HL-60 (cell line): ENCODE measurements around the gene ZNF18.

ENCODE experiments used
- DNase-seq, 2 experiments: peaks; one replicate each; pipeline ENCODE4 v3.0.0-alpha.2; 2010 to 2020; ENCODE audit warnings: low read depth in 1 of 2, low spot score in 1 of 2
- H3K27ac ChIP-seq: fragments of 250-450 bp; sonication (Bioruptor Pico); replicated peaks from 2 replicates; pipeline ENCODE4 v1.5.1; 2020; ENCODE audit warnings: mild to moderate bottlenecking, moderate library complexity
- H3K27me3 ChIP-seq: fragments of 250-450 bp; sonication (Bioruptor Pico); 2 replicates; pipeline ENCODE4 v1.5.1; 2021; ENCODE audit warnings: mild to moderate bottlenecking, moderate library complexity; ENCODE audit not compliant: insufficient read depth, poor library complexity, severe bottlenecking
- H3K4me3 ChIP-seq: replicated peaks from 2 replicates; pipeline ENCODE4 v1.5.1; 2011; ENCODE audit warnings: mild to moderate bottlenecking, control low read depth, low read length; ENCODE audit not compliant: insufficient read depth
- GABPA ChIP-seq: IDR thresholded peaks from 2 replicates; pipeline ENCODE4 v1.6.1; 2012; ENCODE audit warnings: low read depth
- POLR2AphosphoS5 ChIP-seq: IDR thresholded peaks from 2 replicates; pipeline ENCODE4 v1.6.1; 2012; ENCODE audit warnings: low read depth
- REST ChIP-seq: IDR thresholded peaks from 2 replicates; pipeline ENCODE4 v1.6.1; 2012; ENCODE audit warnings: low read depth; ENCODE audit not compliant: insufficient replicate concordance
- SPI1 ChIP-seq: IDR thresholded peaks from 2 replicates; pipeline ENCODE4 v1.6.1; 2012; ENCODE audit warnings: low read depth, mild to moderate bottlenecking, borderline replicate concordance
- long read RNA-seq: library from polyadenylated mRNA; unstranded; transcript quantifications from one replicate; pipeline ENCODE4 v2.0.0, GENCODE V29; 2020
- TF ChIP-seq, protein P1 (sequence below): IDR thresholded peaks from one replicate; pipeline ENCODE4 v1.5.1; 2011; ENCODE audit warnings: low read length, control low read depth, inconsistent platforms; ENCODE audit not compliant: insufficient read depth

Gene ZNF18, protein sequence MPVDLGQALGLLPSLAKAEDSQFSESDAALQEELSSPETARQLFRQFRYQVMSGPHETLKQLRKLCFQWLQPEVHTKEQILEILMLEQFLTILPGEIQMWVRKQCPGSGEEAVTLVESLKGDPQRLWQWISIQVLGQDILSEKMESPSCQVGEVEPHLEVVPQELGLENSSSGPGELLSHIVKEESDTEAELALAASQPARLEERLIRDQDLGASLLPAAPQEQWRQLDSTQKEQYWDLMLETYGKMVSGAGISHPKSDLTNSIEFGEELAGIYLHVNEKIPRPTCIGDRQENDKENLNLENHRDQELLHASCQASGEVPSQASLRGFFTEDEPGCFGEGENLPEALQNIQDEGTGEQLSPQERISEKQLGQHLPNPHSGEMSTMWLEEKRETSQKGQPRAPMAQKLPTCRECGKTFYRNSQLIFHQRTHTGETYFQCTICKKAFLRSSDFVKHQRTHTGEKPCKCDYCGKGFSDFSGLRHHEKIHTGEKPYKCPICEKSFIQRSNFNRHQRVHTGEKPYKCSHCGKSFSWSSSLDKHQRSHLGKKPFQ
- long read RNA-seq, transcript ZNF18-204 (7 exons, 2,330 nt): major isoform, 19 of 47 reads
- long read RNA-seq, transcript ZNF18-202 (7 exons, 2,261 nt): minor isoform, 7 of 47 reads
- long read RNA-seq, partial matches to known transcripts: 3 of 47 reads
- long read RNA-seq, other reads (novel, unspliced or antisense): 15 of 47 reads

GRCh38 chr17:11997147-11997971, at the start of gene ZNF18:
TSS of gene ZNF18 (minus strand) at chr17:11997475. CDS start at chr17:11992829, 4,646 bp downstream.
- Histone ChIP-seq H3K4me3 (peak within 1 kb of the TSS; percentile 64), H3K27ac (peak within 1 kb of the TSS; percentile 90), H3K27me3 (no peaks in the 10 kb centered on the region)
- peak; percentile 64 to 86 for DNase-seq
- no peak for TF ChIP-seq SPI1
- peak; percentile 14 for TF ChIP-seq REST
- TF ChIP-seq POLR2AphosphoS5: peak; percentile 63; the same call in 1 of the 2 replicates

DNA sequence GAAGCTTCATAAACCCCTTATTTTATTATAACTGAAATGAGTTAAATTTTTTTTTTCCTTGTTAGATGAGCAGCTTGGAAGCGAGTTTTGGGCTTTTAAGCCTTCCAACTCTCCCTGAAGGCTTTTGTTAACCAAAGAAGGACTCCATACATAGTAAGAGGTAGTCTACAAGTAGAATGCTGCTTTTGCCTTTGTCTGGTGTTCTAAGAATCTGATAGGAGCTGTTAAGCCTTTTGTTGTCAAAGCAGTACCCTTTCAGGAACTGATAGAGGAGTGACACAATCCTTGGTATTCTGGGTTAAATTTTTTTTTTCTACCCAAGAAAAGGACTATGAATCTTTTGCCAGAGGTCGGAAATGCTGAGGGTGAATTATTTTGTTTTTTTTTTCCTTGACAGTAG, 49.5 kb upstream of the ZNF18 start:
- no peak for TF ChIP-seq GABPA
- TF ChIP-seq POLR2AphosphoS5: no peak
- no peak for TF ChIP-seq REST
- TF ChIP-seq, protein P1, sequence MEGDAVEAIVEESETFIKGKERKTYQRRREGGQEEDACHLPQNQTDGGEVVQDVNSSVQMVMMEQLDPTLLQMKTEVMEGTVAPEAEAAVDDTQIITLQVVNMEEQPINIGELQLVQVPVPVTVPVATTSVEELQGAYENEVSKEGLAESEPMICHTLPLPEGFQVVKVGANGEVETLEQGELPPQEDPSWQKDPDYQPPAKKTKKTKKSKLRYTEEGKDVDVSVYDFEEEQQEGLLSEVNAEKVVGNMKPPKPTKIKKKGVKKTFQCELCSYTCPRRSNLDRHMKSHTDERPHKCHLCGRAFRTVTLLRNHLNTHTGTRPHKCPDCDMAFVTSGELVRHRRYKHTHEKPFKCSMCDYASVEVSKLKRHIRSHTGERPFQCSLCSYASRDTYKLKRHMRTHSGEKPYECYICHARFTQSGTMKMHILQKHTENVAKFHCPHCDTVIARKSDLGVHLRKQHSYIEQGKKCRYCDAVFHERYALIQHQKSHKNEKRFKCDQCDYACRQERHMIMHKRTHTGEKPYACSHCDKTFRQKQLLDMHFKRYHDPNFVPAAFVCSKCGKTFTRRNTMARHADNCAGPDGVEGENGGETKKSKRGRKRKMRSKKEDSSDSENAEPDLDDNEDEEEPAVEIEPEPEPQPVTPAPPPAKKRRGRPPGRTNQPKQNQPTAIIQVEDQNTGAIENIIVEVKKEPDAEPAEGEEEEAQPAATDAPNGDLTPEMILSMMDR: no peak
- TF ChIP-seq SPI1: no peak
- H3K4me3 ChIP-seq: no peak overlapping the region
- no peaks in the 10 kb centered on the region for H3K27me3 ChIP-seq
- H3K27ac ChIP-seq: no peak overlapping the region
- no peak for DNase-seq

- no peak overlapping the region for H3K4me3 ChIP-seq
- no peak for DNase-seq
- TF ChIP-seq SPI1 (no peak), POLR2AphosphoS5 (no peak), REST (no peak)
- TF ChIP-seq, protein P1: no peak
- no peaks in the 10 kb centered on the region for H3K27me3 ChIP-seq
- H3K27ac ChIP-seq: no peak overlapping the region
These were observed 46.4 kb upstream of the ZNF18 start for GRCh38 chr17:12043702-12044101.
